Kidney (tissue), 22 donors: ENCODE measurements around the gene TSPAN4. TPM values are rescaled to one million over a fixed set of nuclear protein-coding genes. Genes with fewer than 3 reads are reported as not detected.

Experiments
- DNase-seq, 5 donors: peaks; one replicate each; pipeline ENCODE4 v3.0.0-alpha.2; 2013 to 2020
- FAIRE-seq: peaks from 2 replicates; lab custom pipeline; 2012; peaks lifted over from hg19 to GRCh38; lab: Jason Lieb, UNC
- H3K27ac ChIP-seq, 2 donors: one replicate each; pipeline ENCODE4 v1.7.0; 2013; ENCODE audit warnings: low read depth in 2 of 2, low read length in 2 of 2, inconsistent platforms in 1 of 2
- H3K27me3 ChIP-seq: one replicate; pipeline ENCODE4 v1.7.1; 2013; ENCODE audit warnings: low read length, inconsistent platforms; ENCODE audit not compliant: control insufficient read depth, insufficient read depth
- H3K36me3 ChIP-seq, 3 donors: one replicate each; pipeline versions ENCODE4 v1.7.0 to v1.7.1; 2013; ENCODE audit warnings: low read length in 3 of 3, control low read depth in 1 of 3, inconsistent platforms in 1 of 3; ENCODE audit not compliant: insufficient read depth in 3 of 3, control insufficient read depth in 2 of 3
- H3K4me1 ChIP-seq, 3 donors: one replicate each; pipeline versions ENCODE4 v1.7.0 to v1.7.1; 2013; ENCODE audit warnings: low read length in 3 of 3, inconsistent platforms in 1 of 3, low read depth in 1 of 3; ENCODE audit not compliant: control insufficient read depth in 2 of 3, insufficient read depth in 2 of 3
- H3K4me3 ChIP-seq, 3 donors: one replicate each; pipeline versions ENCODE4 v1.7.0 to v1.8.1; 2013; ENCODE audit warnings: low read length in 3 of 3, control low read depth in 1 of 3, inconsistent platforms in 1 of 3
- H3K9ac ChIP-seq, 3 donors: one replicate each; pipeline versions ENCODE4 v1.7.0 to v1.7.1; 2013; ENCODE audit warnings: low read length in 3 of 3, control low read depth in 1 of 3, inconsistent platforms in 1 of 3
- H3K9me3 ChIP-seq, 3 donors: one replicate each; pipeline versions ENCODE4 v1.7.0 to v1.7.1; 2013; ENCODE audit warnings: low read length in 3 of 3, control low read depth in 1 of 3, inconsistent platforms in 1 of 3; ENCODE audit not compliant: control insufficient read depth in 2 of 3, insufficient read depth in 1 of 3
- intact Hi-C: fragments of 100-400 bp; cut with DNase I; formaldehyde crosslinking; loops from one replicate; pipeline ENCODE4 v1.11.1; 2022
- long read RNA-seq, 10 donors: library from polyadenylated mRNA in 1 of 10; unstranded in 1 of 10; transcript quantifications; one replicate each; pipeline ENCODE4 v2.0.0 and lab custom pipeline, GENCODE V29; 2021 to 2026
- polyA plus RNA-seq: library from polyadenylated mRNA; stranded (reverse); fragments of 350-450 nt; fragmentation: Illumina TruSeq; extraction: RNeasy Lipid Tissue Mini Kit (QIAGEN cat#74804); gene quantifications from one replicate; pipeline ENCODE4 v1.2.3, GENCODE V29; 2014; ENCODE audit warnings: low read depth, low replicate concordance; ENCODE audit not compliant: insufficient read depth
- total RNA-seq: library from RNA; stranded (reverse); fragmentation: NEBNext Ultra II Directional; extraction: Animal tissue kit (Norgen Biotek cat#: 25700); gene quantifications from one replicate; pipeline ENCODE4 v1.2.1, GENCODE V29; 2021
- TF ChIP-seq, protein P1 (sequence below): IDR thresholded peaks from 3 replicates; pipeline ENCODE4 v1.5.1; 2012; ENCODE audit warnings: mild to moderate bottlenecking, moderate library complexity, borderline replicate concordance; ENCODE audit not compliant: insufficient read depth; ENCODE audit errors: extremely low read depth
- donor health status: control.
- donor health status: control.
- donor health status: control.
- donor health status: control.
- donor health status: control.
- donor health status: DM: yes; HTN: yes; CAD: no.
- donor health status: Normal renal cell carcinoma (clear cell type).

The TSPAN4 gene, protein sequence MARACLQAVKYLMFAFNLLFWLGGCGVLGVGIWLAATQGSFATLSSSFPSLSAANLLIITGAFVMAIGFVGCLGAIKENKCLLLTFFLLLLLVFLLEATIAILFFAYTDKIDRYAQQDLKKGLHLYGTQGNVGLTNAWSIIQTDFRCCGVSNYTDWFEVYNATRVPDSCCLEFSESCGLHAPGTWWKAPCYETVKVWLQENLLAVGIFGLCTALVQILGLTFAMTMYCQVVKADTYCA
- total RNA-seq, result 104 TPM
- polyA plus RNA-seq, result 81.2 TPM
- long read RNA-seq, donor 1, transcript TSPAN4-203 (9 exons, 1,423 nt), result major isoform, 13 of 36 reads
- long read RNA-seq, donor 1, partial matches to known transcripts, result 17 of 36 reads
- long read RNA-seq, donor 1, other reads (novel, unspliced or antisense), result 0 of 36 reads
- long read RNA-seq, donor 2, transcript TSPAN4-203 (9 exons, 1,423 nt), result major isoform, 6 of 42 reads
- long read RNA-seq, donor 2, partial matches to known transcripts, result 29 of 42 reads
- long read RNA-seq, donor 2, other reads (novel, unspliced or antisense), result 0 of 42 reads
- long read RNA-seq, donor 3, transcript TSPAN4-203 (9 exons, 1,423 nt), result major isoform, 8 of 138 reads
- long read RNA-seq, donor 3, partial matches to known transcripts, result 105 of 138 reads
- long read RNA-seq, donor 3, other reads (novel, unspliced or antisense), result 12 of 138 reads
- long read RNA-seq, donor 4, transcript TSPAN4-203 (9 exons, 1,423 nt), result major isoform, 5 of 35 reads
- long read RNA-seq, donor 4, partial matches to known transcripts, result 12 of 35 reads
- long read RNA-seq, donor 4, other reads (novel, unspliced or antisense), result 7 of 35 reads
- long read RNA-seq, donor 5, result 0 reads
- long read RNA-seq, donor 6, transcript TSPAN4-203 (9 exons, 1,423 nt), result major isoform, 15 of 79 reads
- long read RNA-seq, donor 6, partial matches to known transcripts, result 53 of 79 reads
- long read RNA-seq, donor 6, other reads (novel, unspliced or antisense), result 0 of 79 reads
- long read RNA-seq, donor 7, transcript TSPAN4-203 (9 exons, 1,423 nt), result major isoform, 73 of 173 reads
- long read RNA-seq, donor 7, transcript TSPAN4-206 (9 exons, 1,430 nt), result minor isoform, 14 of 173 reads
- long read RNA-seq, donor 7, transcript TSPAN4-205 (9 exons, 1,426 nt), result minor isoform, 12 of 173 reads
- long read RNA-seq, donor 7, partial matches to known transcripts, result 22 of 173 reads
- long read RNA-seq, donor 7, other reads (novel, unspliced or antisense), result 46 of 173 reads
- long read RNA-seq, donor 8, transcript TSPAN4-203 (9 exons, 1,423 nt), result major isoform, 6 of 162 reads
- long read RNA-seq, donor 8, partial matches to known transcripts, result 118 of 162 reads
- long read RNA-seq, donor 8, other reads (novel, unspliced or antisense), result 31 of 162 reads
- long read RNA-seq, donor 9, transcript TSPAN4-203 (9 exons, 1,423 nt), result major isoform, 8 of 27 reads
- long read RNA-seq, donor 9, partial matches to known transcripts, result 13 of 27 reads
- long read RNA-seq, donor 9, other reads (novel, unspliced or antisense), result 0 of 27 reads
- long read RNA-seq, donor 10, partial matches to known transcripts, result 99 of 125 reads
- long read RNA-seq, donor 10, other reads (novel, unspliced or antisense), result 21 of 125 reads

DNA sequence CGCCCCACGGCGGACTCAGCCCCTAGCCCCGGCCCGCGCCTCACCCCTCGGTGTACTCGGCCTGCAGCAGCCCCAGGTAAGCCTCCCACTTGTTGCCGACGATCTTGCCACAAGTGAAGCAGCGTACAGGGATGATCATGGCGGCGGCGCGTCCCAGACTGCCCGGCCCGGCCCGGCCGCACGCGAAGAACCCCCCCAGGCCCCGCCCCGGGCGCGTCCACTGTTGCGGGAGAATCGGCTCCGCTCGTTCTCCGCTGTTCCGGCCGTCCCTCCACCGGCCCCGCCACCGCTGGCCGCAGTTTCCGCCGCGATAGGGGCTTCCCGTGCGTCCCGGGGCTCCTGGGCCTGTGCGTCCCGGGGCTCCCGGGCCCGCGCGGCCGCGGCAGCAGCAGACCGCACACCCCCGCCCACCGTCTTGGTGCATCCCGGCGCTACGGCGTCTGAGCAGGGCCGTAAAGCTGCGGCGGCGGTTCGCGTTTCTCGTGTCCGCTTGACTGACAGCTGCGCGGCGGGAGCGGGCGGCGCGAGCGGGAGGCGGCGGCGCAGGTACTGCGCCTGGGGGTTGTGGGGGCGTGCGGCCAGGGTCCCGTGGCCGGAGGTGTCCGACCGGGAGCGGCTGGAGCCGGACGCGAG is at the start of gene TSPAN4, which contains the start of gene POLR2L:
Gene TSPAN4 (plus strand): TSS at position 483 of the 633 bp plus-strand sequence. CDS start 7,453 bp downstream, outside the sequence.
Gene POLR2L (minus strand): TSS at position 160 of the 633 bp plus-strand sequence. CDS start 21 bp downstream, at position 139.
- Histone ChIP-seq H3K9ac (peak within 1 kb of the TSS; percentile 58 to 81 (median 59)), H3K4me1 (peaks cover 0 to 35% (median 15%) of the 10 kb centered on the region in 3 donors), H3K4me3 (peak within 1 kb of the TSS; percentile 75 to 87 (median 80)), H3K27ac (peak within 1 kb of the TSS; percentile 92 to 93), H3K36me3 (peaks cover 0 to 26% (median 3%) of the 10 kb centered on the region in 3 donors), H3K9me3 (no peaks in the 10 kb centered on the region), H3K27me3 (no peaks in the 10 kb centered on the region)
- intact Hi-C loops, result no loop called here
- no peak for FAIRE-seq
- TF ChIP-seq, protein P1, sequence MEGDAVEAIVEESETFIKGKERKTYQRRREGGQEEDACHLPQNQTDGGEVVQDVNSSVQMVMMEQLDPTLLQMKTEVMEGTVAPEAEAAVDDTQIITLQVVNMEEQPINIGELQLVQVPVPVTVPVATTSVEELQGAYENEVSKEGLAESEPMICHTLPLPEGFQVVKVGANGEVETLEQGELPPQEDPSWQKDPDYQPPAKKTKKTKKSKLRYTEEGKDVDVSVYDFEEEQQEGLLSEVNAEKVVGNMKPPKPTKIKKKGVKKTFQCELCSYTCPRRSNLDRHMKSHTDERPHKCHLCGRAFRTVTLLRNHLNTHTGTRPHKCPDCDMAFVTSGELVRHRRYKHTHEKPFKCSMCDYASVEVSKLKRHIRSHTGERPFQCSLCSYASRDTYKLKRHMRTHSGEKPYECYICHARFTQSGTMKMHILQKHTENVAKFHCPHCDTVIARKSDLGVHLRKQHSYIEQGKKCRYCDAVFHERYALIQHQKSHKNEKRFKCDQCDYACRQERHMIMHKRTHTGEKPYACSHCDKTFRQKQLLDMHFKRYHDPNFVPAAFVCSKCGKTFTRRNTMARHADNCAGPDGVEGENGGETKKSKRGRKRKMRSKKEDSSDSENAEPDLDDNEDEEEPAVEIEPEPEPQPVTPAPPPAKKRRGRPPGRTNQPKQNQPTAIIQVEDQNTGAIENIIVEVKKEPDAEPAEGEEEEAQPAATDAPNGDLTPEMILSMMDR, result no peak
- DNase-seq, result peak; percentile 89 to 97 (median 93)

DNA sequence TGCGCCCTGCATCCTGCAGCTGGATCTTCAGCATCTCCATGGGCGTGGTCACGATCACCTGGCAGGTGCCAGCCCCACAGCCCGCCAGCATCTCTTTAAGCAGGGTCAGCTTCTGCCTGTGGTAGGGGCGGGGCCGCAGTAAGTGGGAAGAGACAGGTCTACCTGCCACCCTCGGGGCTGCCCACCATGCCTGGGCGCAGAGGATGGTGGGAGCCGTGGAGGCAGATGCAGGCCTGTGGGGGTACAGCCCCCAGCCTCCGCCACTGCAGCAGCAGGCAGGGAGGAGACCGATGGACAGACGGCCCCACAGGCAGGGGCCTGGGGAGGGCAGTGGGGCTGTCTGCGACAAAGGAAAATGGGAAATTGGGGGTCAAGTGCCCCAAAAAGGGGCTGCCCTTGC is 49.8 kb upstream of the TSPAN4 start:
- Histone ChIP-seq H3K4me3 (no peak overlapping the region), H3K27ac (no peak overlapping the region), H3K36me3 (no peaks in the 10 kb centered on the region), H3K4me1 (peaks cover 0 to 21% (median 8%) of the 10 kb centered on the region in 3 donors), H3K9me3 (no peaks in the 10 kb centered on the region), H3K27me3 (no peaks in the 10 kb centered on the region), H3K9ac (no peak overlapping the region)
- FAIRE-seq (no peak), DNase-seq (no peak)
- intact Hi-C loops, result no loop called here
- TF ChIP-seq, protein P1, result no peak
